Adipocyte (in vitro differentiated cells): ENCODE data around the gene ANKRD40.

Experiments
- DNase-seq: peaks from one replicate; pipeline ENCODE4 v3.0.0-alpha.2; 2015; ENCODE audit warnings: low read depth
- H3K27me3 ChIP-seq: replicated peaks from 2 replicates; pipeline ENCODE4 v1.7.0; 2013; ENCODE audit warnings: mild to moderate bottlenecking, low read length, moderate library complexity; ENCODE audit not compliant: control insufficient read depth, insufficient read depth
- H3K36me3 ChIP-seq: 2 replicates; pipeline ENCODE4 v1.7.0; 2013; ENCODE audit warnings: low read length, mild to moderate bottlenecking, moderate library complexity; ENCODE audit not compliant: control insufficient read depth, insufficient read depth, severe bottlenecking
- H3K4me1 ChIP-seq: 2 replicates; pipeline ENCODE4 v1.7.0; 2013; ENCODE audit warnings: mild to moderate bottlenecking, low read length, moderate library complexity; ENCODE audit not compliant: control insufficient read depth, insufficient read depth
- H3K4me3 ChIP-seq: 2 replicates; pipeline ENCODE4 v1.7.0; 2013; ENCODE audit warnings: mild to moderate bottlenecking, low read length, moderate library complexity
- H3K9ac ChIP-seq: 2 replicates; pipeline ENCODE4 v1.7.0; 2013; ENCODE audit warnings: mild to moderate bottlenecking, low read length, moderate library complexity
- H3K9me3 ChIP-seq: 2 replicates; pipeline ENCODE4 v1.7.0; 2013; ENCODE audit warnings: mild to moderate bottlenecking, low read length, moderate library complexity; ENCODE audit not compliant: control insufficient read depth

The ANKRD40 gene

GRCh38 chr17:50662632-50663225 is 45.0 kb downstream of the ANKRD40 start:
- no peak for DNase-seq
- Histone ChIP-seq H3K9ac (no peak overlapping the region), H3K9me3 (no peaks in the 10 kb centered on the region)

GRCh38 chr17:50661795-50662391 is 45.8 kb downstream of the ANKRD40 start:
- Histone ChIP-seq H3K4me3 (peak overlapping the region; percentile 8), H3K4me1 (peaks cover 31% of the 10 kb centered on the region), H3K36me3 (peaks cover 7% of the 10 kb centered on the region), H3K9me3 (no peaks in the 10 kb centered on the region), H3K9ac (peak overlapping the region; percentile 78), H3K27me3 (no peaks in the 10 kb centered on the region)
- peak; percentile 91 for DNase-seq

More at GRCh38 chr17:50662632-50663225, 45.0 kb downstream of the ANKRD40 start:
- Histone ChIP-seq H3K27me3 (no peaks in the 10 kb centered on the region), H3K36me3 (no peaks in the 10 kb centered on the region), H3K4me1 (peaks cover 33% of the 10 kb centered on the region), H3K4me3 (no peak overlapping the region)

GRCh38 chr17:50661348-50661747 is 46.4 kb downstream of the ANKRD40 start:
- Histone ChIP-seq H3K36me3 (peaks cover 9% of the 10 kb centered on the region), H3K27me3 (no peaks in the 10 kb centered on the region), H3K4me3 (peak overlapping the region; percentile 8), H3K9ac (peak overlapping the region; percentile 78), H3K4me1 (peaks cover 31% of the 10 kb centered on the region), H3K9me3 (no peaks in the 10 kb centered on the region)
- no peak for DNase-seq

GRCh38 chr17:50660887-50661345 is 46.8 kb downstream of the ANKRD40 start:
- Histone ChIP-seq H3K4me3 (no peak overlapping the region), H3K9me3 (no peaks in the 10 kb centered on the region), H3K4me1 (peaks cover 31% of the 10 kb centered on the region), H3K27me3 (no peaks in the 10 kb centered on the region), H3K36me3 (peaks cover 11% of the 10 kb centered on the region), H3K9ac (peak overlapping the region; percentile 78)
- no peak for DNase-seq

GRCh38 chr17:50660042-50660886 is 47.5 kb downstream of the ANKRD40 start:
- Histone ChIP-seq H3K4me1 (peaks cover 31% of the 10 kb centered on the region), H3K27me3 (no peaks in the 10 kb centered on the region), H3K9me3 (no peaks in the 10 kb centered on the region), H3K36me3 (peaks cover 11% of the 10 kb centered on the region), H3K4me3 (no peak overlapping the region), H3K9ac (peak overlapping the region; percentile 78)
- DNase-seq: peak; percentile 80

GRCh38 chr17:50659179-50659578 is 48.5 kb downstream of the ANKRD40 start:
- H3K36me3 ChIP-seq: peaks cover 11% of the 10 kb centered on the region
- H3K9ac ChIP-seq: no peak overlapping the region
- H3K4me3 ChIP-seq: no peak overlapping the region
- no peak for DNase-seq
- H3K4me1 ChIP-seq: peaks cover 31% of the 10 kb centered on the region
- no peaks in the 10 kb centered on the region for H3K9me3 ChIP-seq
- H3K27me3 ChIP-seq: no peaks in the 10 kb centered on the region

GRCh38 chr17:50658616-50659015 is 49.1 kb downstream of the ANKRD40 start:
- H3K9ac ChIP-seq: peak overlapping the region; percentile 31
- peaks cover 11% of the 10 kb centered on the region for H3K36me3 ChIP-seq
- H3K9me3 ChIP-seq: no peaks in the 10 kb centered on the region
- H3K4me3 ChIP-seq: no peak overlapping the region
- no peaks in the 10 kb centered on the region for H3K27me3 ChIP-seq
- peaks cover 31% of the 10 kb centered on the region for H3K4me1 ChIP-seq
- no peak for DNase-seq

- no peaks in the 10 kb centered on the region for H3K9me3 ChIP-seq
- peaks cover 11% of the 10 kb centered on the region for H3K36me3 ChIP-seq
- H3K4me3 ChIP-seq: no peak overlapping the region
- peaks cover 31% of the 10 kb centered on the region for H3K4me1 ChIP-seq
- no peaks in the 10 kb centered on the region for H3K27me3 ChIP-seq
- DNase-seq: no peak
- H3K9ac ChIP-seq: no peak overlapping the region
Measured at GRCh38 chr17:50657627-50658026, 50.1 kb downstream of the ANKRD40 start.

- H3K9me3 ChIP-seq: no peaks in the 10 kb centered on the region
- DNase-seq: no peak
- no peaks in the 10 kb centered on the region for H3K27me3 ChIP-seq
- no peak overlapping the region for H3K9ac ChIP-seq
- H3K4me3 ChIP-seq: no peak overlapping the region
- H3K36me3 ChIP-seq: peaks cover 11% of the 10 kb centered on the region
- peaks cover 27% of the 10 kb centered on the region for H3K4me1 ChIP-seq
Measured at GRCh38 chr17:50657054-50657453, 50.7 kb downstream of the ANKRD40 start.

- Histone ChIP-seq H3K4me1 (peaks cover 22% of the 10 kb centered on the region), H3K36me3 (peaks cover 11% of the 10 kb centered on the region), H3K9ac (no peak overlapping the region), H3K4me3 (no peak overlapping the region), H3K9me3 (no peaks in the 10 kb centered on the region), H3K27me3 (no peaks in the 10 kb centered on the region)
- no peak for DNase-seq
Measured at GRCh38 chr17:50656509-50656908, 51.2 kb downstream of the ANKRD40 start.

- Histone ChIP-seq H3K4me1 (no peaks in the 10 kb centered on the region), H3K9me3 (no peaks in the 10 kb centered on the region), H3K36me3 (peaks cover 11% of the 10 kb centered on the region), H3K4me3 (no peak overlapping the region), H3K27me3 (no peaks in the 10 kb centered on the region), H3K9ac (no peak overlapping the region)
- DNase-seq: no peak
Measured at GRCh38 chr17:50653738-50654137, 54.0 kb downstream of the ANKRD40 start.
